ENCODE data around the gene WDR62.

WDR62 gene

GRCh38 chr19:36140304-36141038 lies 85.8 kb downstream of the WDR62 start:
- DNase-seq (ENCODE audit: low read depth): peak; percentile 70

GRCh38 chr19:36141039-36141927 lies 86.6 kb downstream of the WDR62 start:
- peak; percentile 85 for DNase-seq (ENCODE audit: low read depth)

GRCh38 chr19:36142046-36142445 lies 87.3 kb downstream of the WDR62 start:
- no peak for DNase-seq (ENCODE audit: low read depth)

GRCh38 chr19:36142496-36142895 lies 87.8 kb downstream of the WDR62 start:
- DNase-seq (ENCODE audit: low read depth): no peak

GRCh38 chr19:36144624-36145023 lies 89.9 kb downstream of the WDR62 start:
- no peak for DNase-seq (ENCODE audit: low read depth)

- DNase-seq (ENCODE audit: low read depth): no peak
Measured at GRCh38 chr19:36149673-36150406, 95.1 kb downstream of the WDR62 start.

- DNase-seq (ENCODE audit: low read depth): no peak
Measured at GRCh38 chr19:36150586-36150985, 95.9 kb downstream of the WDR62 start.

- DNase-seq (ENCODE audit: low read depth): peak; percentile 37
Measured at GRCh38 chr19:36151144-36152018, 96.7 kb downstream of the WDR62 start.

GRCh38 chr19:36152019-36152351 lies 97.3 kb downstream of the WDR62 start:
- peak; percentile 9 for DNase-seq (ENCODE audit: low read depth)

- peak; percentile 67 for DNase-seq (ENCODE audit: low read depth)
Measured at GRCh38 chr19:36152352-36153091, 97.8 kb downstream of the WDR62 start, which contains the start of gene COX7A1. Gene COX7A1, minus strand, starts transcription at chr19:36152447. Its CDS starts 40 bp downstream, at chr19:36152407.

GRCh38 chr19:36153126-36153525 lies 98.4 kb downstream of the WDR62 start:
- DNase-seq (ENCODE audit: low read depth): no peak
